D721Med (cell line): ENCODE measurements around the gene DNAJB5.
"Not testable (repeated sequence)": the region's sequence is repeated elsewhere in the genome, so short reads cannot be mapped to it uniquely, and the experiment has no call there.

ENCODE experiments used
- DNase-seq: peaks from one replicate; pipeline ENCODE4 v3.0.0; 2011; ENCODE audit warnings: low spot score; ENCODE audit not compliant: insufficient read length
- FAIRE-seq: peaks from 2 replicates; lab custom pipeline; 2011; peaks lifted over from hg19 to GRCh38; lab: Jason Lieb, UNC
- CTCF ChIP-seq: IDR thresholded peaks from 2 replicates; pipeline ENCODE4 v1.5.1; 2012; ENCODE audit warnings: mild to moderate bottlenecking, control low read depth; ENCODE audit not compliant: insufficient read depth; ENCODE audit errors: missing control alignments

DNAJB5 gene

GRCh38 chr9:34989003-34989945, at the start of gene DNAJB5:
DNAJB5 (plus strand) TSS chr9:34989745; CDS start chr9:34990631, 886 bp downstream.
- TF ChIP-seq CTCF, result no peak
- FAIRE-seq (no peak), DNase-seq (peak; percentile 93)

- not testable (repeated sequence) for FAIRE-seq, DNase-seq
These were observed 49.6 kb upstream of the DNAJB5 start for GRCh38 chr9:34939989-34940388.

DNA sequence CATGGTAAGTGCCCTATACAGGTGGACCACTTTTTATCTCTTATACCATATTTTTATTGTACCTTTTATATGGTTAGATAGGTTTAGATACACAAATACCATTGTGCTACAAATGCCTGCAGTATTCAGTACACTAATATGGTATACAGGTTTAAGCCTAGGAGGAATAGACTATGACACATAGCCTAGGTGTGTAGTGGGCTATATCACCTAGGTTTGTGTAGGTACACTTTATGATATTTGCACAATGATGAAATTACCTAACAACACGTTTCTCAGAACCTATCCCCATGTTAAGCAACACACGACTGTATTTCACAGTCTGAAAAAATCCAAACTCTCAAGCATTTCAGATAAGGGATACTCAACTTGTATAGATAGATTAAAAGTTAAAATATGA, 41.1 kb upstream of the DNAJB5 start:
- DNase-seq (no peak), FAIRE-seq (no peak)
- TF ChIP-seq CTCF, result no peak

DNA sequence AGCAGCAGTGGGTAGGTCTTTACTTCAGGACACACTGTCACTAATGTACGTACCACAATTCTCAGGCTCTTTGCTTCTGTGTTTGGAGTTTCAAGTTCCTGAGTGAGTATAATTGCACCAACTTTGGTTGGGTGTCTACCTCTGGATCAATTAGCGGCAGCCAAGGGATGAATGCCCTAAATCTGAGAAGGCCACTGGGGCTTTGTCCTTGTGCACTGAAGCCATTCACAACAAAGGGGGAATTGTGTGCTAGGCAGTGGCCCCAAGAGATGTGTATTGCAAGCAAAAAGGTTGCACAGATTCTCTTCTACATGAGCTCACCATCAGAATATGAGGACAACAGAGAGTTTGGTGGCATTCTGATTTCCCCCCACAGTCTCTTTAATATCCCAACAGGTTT, 35.3 kb upstream of the DNAJB5 start:
- no peak for TF ChIP-seq CTCF
- DNase-seq (no peak), FAIRE-seq (no peak)

DNA sequence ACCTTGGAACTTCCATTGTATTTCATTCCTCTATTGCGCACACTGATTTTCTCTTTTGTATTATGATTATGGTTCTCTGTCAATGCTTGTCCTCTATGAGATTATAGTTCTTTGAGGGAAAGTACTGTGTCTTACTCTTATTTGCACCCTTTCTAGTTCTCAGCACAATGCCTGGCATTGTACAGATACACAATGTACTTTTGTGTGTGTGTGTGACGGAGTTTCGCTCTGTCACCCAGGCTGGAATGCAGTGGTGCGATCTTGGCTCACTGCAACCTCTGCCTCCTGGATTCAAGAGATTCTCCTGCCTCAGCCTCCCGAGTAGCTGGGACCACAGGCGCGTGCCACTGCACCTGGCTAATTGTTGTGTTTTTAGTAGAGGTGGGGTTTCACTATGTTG, 33.5 kb upstream of the DNAJB5 start:
- not testable (repeated sequence) for FAIRE-seq

GRCh38 chr9:34956648-34957047, 32.9 kb upstream of the DNAJB5 start:
- DNase-seq (no peak), FAIRE-seq (no peak)
- no peak for TF ChIP-seq CTCF

More for the DNA sequence above, 33.5 kb upstream of the DNAJB5 start:
- not testable (repeated sequence) for DNase-seq

DNA sequence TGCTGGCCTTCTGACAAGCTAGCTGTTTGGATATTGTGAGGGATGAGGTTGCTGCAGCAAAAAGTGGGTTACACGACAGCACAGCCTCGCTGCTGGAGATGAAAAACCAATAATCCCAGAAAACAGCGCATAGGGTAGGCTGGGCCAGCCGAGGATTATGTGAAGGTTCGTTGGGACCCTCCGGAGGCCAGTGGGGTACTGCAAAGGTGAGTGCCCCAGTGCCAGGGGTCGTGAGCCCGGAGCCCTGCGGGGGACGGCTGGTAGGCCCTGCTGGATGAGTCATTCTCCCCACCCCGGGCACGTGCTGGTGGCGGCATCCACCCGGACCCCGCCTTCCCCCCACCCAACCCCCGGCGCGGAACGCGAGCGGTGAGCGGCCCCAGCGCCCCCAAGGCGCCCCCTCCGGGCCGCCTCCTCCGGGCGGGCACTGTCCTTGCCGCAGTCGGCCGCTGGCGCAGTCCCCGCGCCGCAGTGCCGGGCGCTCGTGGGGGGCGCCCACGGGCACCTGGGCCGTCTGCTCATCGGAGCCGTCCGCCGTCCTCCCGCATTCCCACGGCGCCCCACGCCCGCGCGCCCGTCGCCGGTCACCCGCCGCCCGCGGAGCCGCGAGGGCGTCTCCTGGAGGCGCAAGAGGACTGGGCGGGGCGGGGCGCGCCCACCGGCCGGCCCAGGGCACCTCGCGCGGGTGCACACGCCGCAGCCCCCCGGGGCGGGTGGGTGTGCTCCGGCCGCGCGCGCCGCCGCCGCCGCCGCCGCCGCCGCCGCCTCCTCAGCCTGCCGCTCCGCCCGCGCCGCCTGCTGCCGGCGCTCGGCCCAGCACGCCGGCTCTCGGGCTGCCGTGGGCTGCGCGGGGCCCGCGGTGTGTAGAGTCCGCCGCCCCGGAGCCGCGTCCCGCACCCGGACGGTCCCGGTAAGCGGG, 31.8 kb upstream of the DNAJB5 start, which contains the start of gene PHF24:
Gene PHF24, plus strand, starts transcription at position 794 of the 919 bp plus-strand sequence. CDS start 13,014 bp downstream, outside the sequence.
- DNase-seq (no peak), FAIRE-seq (no peak)
- peak; percentile 12 for TF ChIP-seq CTCF
